CD4-positive, alpha-beta T cell treated with Interleukin-21 for 1 hour (primary cell): ENCODE measurements around the gene GARIN5A.

ENCODE experiments used
- DNase-seq: peaks from one replicate; pipeline ENCODE4 v3.0.0-alpha.2; 2020

GARIN5A gene

DNA sequence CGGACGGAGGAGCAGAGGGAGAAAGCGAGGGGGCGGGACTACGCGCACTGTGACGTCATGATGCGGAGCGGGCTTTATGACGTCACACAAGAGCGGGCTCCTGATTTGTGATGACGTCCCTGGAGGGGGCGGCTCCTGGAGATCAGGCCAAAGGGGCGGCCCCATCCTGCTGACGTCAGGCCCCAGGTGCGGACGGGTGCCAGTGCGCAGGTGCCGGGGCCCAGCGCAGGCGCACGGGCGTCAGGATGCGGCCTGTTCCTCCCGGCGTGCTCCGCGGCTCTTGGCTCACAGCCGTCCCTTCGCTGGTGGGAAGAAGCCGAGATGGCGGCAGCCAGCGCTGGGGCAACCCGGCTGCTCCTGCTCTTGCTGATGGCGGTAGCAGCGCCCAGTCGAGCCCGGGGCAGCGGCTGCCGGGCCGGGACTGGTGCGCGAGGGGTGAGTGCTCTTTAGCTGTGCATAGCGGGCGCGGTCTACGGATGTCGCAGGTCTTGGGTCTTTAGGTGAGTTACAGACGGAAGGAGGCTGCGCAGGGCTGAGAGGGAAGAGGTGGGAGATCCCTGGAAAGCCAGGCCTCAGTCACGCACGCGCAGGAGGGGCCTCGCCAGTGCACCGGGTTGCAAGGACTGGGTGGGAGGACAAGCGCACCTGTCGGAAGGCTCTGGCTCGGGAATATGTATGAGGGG is at the start of gene GARIN5A, which contains the start of gene EMC10:
GARIN5A (minus strand) TSS at position 625 of the 683 bp plus-strand sequence; CDS start at position 165, 460 bp downstream.
EMC10 (plus strand) TSS at position 284 of the 683 bp plus-strand sequence; CDS start at position 322, 38 bp downstream.
- peak; percentile 97 for DNase-seq

DNA sequence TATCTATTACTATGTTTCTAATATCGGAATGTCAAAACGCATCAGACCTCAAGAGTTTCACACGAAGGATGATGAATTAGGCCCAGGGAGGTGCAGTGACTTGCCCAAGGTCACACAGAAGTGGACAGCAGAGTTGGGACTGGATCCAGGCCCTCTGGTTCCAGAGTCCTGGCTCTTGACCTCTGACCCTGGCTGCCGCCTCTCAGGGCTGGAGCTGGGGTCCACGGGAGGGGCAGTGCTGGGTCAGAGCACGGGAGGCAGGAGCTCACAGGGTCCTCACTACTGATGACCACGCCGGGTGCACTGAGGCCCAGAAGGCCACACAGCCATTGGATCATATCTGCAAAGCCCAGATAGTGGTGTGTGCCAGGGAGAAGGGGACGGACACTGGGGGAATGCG is 46.2 kb upstream of the GARIN5A start:
- no peak for DNase-seq

DNA sequence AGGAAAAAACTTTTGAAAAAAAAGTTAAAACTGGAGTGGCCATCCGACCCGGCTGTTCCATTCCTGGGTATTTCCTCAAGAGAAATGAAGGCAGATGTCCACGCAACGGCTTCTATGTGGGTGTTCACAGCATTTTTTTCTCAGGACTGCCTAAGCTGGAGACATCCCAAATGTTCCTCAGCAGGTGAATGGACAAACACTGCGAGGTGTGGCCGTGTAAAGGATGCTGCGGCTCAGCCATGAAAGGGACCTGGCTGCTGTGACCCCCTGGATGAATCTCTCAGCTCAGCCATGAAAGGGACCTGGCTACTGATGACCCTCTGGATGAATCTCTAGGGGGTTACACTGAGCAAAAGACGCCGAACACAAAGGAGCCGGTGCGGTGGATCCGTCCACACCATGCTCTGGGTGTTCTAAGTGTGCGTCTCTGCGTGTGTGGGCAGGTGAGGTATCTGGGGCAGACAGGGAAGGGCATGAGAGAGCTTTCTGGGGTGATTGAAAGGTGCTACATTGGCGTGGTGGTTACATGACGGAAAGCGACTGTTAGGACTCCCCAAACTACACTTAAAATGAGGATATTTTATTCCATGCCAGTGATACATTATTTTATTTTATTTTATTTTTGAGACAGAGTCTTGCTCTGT is 44.3 kb upstream of the GARIN5A start:
- no peak for DNase-seq

DNA sequence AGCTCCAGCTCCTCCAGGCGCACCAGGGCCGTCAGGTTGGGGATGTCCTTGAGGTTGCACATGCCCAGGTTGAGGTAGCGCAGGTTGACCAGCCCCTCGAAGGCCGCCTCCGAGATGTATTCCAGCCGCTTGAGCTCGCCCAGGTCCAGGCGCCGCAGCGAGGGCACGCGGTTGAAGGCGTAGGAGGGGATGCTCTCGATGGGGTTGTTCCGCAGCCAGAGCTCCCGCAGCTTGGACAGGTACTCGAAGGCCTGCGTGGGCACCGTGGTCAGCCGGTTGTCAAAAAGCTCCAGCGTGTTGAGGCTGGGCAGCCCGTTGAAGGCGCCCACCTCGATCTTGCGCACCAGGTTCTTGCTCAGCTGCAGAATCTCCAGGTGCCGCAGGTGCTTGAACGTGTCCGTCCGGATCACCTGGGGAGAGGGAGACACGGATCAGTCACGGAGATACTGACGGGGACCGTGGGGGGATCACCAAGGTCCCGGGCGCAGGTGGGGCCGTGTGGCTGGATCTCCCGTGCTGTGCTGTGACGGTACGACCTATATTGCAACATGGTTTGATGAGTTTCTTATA is 42.4 kb upstream of the GARIN5A start:
- DNase-seq, result no peak

DNA sequence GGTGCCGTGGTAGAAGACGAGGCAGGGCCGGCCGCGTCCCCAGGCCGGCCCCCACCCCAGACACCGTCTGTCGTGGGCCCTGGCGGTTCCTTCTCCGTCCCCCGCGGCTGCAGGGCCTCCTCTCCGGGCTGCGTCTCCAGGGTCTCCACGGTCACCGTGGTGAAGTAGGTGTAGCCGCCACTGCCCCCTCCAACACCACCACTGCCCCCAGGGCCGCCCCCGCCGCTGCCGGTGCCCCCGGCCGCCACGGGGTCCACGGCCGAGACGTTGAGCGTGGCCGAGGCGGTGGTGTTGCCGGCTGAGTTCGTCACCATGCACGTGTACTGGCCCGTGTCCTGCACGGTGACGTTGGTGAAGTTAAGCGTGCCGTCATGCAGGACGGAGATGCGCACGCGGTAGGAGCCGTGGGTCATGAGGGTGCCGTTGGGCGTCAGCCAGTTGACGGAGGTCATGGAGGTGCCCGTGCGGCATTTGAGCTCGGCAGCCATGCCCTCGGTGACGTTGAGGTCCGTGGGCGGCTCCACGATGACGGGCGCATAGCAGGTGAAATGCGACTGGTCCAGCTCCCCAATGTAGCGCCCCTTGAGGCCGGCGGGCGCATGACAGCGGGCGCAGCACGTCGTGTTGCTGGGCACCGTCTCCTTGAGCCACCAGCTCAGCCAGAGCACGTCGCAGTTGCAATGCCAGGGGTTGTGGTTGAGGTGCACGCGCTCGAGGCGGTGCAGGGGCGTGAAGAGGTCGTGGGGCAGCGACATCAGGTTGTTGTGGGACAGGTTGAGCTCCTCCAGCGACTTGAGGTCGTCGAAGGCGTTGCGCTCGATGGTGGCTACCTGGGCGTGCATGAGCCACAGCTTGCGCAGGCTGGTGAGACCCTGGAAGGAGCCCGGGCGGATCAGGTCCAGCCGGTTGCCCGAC is 41.7 kb upstream of the GARIN5A start:
- DNase-seq, result no peak

DNA sequence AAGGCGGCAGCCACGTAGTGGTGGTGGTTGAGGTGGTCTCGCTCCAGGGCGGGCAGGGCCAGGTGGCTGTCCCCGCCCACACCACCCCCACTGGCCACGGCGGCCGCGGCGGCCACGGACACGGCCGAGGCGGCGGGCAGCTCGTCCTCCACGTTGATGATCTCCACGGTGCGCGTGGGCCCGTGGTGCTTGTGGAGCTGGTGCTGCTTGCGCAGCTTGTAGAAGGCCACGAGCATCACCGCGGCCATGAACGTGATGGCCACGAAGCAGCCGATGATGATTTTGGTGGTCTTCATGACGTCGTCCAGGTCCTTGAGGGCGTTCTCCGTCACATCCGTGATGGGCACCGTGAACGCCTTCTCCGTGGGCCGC is 41.0 kb upstream of the GARIN5A start:
- DNase-seq, result no peak

DNA sequence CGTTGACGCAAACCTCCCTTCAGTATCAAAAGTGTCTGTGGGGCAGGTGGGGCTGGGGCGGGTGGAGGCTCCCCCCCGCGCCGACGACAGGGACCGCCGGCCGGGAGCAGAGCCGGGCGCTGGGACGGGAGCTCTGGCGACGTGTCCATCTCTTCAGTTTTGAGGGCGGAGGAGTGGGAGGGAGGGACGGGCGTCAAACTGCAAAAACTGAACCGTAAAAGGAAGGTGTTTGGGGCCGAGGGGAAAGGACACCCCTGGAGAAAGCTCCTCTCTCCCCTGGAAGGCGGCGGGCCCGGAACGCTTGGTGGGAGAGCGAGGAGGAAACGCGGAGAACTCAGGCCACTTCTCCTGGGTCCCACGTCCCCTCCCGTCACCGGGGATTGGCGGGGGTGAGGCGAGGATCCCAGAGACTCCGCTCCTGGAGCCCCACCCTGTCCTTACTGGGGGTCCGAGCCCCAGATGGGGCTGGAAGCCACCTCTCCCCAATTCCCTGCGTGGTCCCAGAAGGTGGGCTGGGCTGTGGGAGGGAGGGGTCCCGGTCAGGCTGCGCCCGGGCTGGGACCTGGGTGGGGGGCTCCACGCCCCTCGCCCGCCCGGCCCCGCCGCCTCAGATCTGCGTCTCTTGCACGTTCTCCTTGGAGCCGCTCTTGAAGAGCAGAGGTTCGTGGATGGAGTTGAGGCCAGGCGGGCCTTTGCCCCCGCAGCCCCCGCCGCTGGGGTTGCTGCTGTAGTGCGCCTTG is 40.5 kb upstream of the GARIN5A start:
- no peak for DNase-seq

DNA sequence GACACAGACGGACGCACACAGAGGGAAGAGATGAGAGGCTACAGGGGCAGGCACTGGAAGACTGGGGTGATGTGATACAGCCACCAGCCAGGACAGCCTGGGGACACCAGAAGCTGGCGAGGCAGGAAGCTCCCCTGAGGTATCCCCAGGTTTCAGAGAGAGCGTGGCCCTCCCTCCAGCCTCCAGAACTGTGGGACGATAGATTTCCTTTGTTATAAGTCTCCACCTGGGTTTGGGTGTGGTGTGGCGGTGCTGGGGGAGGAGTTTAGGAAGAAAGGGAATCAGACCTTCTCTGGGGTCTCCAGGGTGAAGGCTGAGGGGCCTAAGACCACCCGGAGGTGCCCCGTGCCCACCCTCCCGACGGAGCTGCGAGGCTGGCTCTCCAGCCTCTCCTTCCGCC is 39.8 kb upstream of the GARIN5A start:
- DNase-seq, result no peak

DNA sequence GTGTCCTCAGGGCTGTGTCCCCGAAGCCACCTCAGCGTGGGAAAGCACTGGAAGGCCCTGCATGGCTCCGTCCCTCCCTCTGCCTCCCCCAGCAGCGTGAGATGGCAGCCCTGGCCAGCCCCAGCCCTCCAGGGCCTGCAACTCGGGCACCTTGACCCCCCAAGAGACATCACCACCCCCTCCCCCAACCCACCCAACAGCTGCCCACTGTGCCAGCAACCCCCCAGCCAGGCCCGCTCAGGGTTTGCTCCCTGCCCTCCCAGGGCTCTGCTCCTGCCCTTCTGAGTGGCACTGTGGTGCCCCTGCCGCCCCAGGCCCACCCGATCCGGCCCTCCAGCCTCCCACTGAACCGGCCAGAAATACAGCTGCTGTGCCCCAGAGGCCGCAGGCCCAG is 38.5 kb upstream of the GARIN5A start:
- no peak for DNase-seq

DNA sequence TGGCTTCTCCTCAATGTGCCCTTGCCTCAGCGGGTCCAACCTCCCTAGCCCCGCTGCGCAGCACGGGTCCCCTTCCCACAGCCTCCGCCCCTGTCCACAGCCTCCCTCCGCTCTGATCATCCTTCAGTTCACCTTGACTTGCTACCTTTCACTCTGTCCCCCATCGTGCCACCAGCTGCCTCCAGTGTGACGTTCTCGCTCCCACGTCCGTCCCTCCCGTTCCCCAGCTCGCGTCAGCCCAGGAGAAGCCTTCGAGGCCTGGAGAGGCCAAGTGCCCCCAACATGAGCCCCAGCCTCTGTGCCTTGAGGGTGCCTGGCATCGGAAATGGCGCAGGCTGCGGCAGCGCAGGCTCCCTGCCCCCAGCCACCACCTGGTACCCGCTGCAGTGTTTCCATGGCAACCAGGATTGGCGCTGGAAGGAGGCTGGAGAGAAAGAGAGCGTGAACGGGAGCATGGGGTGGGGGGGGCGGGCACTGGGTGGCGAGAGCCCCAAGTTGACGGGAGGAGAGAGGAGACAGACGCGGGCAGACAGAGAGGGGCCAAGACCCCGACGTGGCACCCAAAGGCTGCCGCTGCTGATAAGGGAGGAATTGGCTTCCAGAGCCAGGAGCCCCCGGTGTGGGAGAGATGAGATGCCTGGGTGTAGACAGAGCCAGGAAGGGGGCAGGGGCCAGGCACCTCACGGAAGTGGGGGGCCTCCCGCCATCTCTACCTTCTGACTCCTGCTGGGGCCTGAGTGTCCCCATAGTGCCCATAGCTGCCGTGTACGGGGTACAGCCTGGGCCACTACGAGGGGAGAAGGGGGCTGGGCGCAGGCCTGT is 37.9 kb upstream of the GARIN5A start:
- DNase-seq, result no peak

DNA sequence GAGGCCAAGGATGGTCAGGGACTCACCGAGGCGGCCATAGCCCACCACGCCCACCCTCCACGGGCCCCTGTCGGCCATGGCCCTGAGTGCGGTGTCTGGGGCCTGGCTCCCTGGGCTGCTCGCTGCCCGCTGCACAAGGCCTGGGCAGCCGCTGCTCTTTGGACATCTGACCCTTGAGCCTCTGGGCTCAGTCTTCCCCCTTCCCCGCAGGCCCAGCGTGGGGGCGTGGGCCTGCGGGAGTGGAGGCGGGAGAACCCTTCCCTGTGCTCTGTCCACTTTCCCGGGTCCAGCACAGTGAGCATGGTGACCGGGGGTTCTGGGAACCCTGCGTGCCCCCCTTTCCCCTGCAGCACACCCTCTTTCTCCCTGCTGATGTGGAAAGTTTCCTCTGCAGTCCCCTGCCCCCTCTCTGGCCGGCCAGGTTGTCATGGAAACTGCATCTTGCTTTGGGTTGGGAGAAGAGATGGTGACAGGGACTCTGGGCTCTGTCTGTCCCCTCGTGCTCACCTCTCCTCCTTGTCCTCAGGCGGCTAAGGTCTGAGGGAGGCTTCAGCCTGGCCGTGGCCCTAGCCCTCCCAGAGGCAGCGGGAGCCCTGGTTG is 37.2 kb upstream of the GARIN5A start, which contains the start of gene ASPDH:
ASPDH (minus strand) TSS at position 168 of the 600 bp plus-strand sequence; CDS start at position 78, 90 bp downstream.
- no peak for DNase-seq

DNA sequence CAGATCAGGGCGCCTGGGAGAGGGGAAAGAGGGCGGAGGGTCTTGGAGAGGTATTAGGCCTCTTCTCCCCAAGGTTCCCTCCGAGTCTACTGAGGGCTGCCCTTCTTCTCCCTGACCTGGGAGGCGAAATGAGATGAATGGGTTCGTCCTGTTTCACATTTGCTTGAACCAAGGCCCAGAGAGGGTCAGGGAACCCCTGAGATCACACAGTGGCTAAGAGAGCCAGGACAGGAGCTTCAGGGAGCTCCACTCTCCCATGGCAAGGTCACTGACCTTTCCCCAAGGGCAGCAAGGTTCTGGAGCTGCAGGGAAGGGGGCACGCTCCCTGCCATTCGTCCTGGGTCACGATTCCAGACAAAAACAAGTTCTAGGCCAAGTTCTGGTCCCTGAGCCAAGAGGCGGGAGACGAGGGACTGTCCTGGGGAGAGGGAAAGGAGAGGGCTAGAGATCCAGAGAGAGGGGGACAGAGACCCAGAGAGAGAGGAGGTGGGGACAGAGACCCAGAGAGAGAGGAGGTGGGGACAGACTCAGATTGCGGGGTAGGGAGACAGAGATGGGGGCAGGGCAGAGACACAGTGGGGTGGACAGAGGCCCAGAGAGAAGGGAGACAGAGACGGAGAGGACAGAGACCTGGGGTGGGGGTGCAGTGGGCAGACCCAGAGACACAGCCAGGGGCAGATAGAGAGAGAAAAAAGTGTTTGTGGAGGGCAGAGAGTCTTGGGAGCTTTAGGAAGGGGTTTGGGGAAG is 36.5 kb upstream of the GARIN5A start:
- DNase-seq, result no peak

DNA sequence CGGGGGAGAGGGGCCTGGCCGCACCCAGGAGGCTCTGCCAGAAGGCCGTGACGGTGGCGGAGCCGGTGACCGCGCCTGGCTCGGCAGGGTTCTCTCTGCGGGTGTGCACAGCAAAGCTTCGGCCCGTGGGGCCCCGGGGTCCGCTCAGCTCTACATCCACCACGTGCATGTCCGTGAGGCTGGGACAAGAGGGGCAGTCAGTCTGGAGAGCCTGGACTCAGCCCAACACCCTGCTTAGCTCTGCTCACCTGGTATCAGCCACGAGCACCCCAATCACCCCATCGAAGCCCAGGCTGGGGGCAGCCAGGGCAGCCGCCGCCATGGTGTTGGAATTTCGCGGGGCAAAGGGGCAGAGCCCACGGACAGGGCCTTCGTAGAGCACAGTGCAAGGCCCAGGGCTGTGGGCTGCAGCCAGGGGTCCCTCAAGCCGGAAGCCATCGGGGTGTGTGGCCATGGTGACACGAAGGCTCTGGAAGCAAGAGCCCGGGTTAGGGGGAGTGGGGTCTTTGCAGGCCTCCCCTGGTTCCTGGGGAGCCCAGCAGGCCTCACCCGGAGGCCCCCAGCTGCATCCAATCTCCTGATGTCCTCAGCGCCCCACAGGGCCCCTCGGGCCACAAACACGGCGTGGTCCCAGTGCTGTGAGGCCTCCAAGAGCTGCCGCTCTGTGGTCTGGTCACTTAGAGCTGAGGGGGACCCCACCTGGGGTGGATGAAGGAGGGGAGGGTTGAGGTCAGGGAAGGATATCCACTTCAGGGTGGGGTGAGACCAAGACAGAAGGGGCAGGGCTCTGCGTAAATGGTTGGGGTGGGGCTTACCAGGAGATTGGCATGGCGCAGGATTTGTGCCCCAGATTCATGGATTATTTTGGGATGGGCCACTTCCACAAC is 35.7 kb upstream of the GARIN5A start:
- no peak for DNase-seq

DNA sequence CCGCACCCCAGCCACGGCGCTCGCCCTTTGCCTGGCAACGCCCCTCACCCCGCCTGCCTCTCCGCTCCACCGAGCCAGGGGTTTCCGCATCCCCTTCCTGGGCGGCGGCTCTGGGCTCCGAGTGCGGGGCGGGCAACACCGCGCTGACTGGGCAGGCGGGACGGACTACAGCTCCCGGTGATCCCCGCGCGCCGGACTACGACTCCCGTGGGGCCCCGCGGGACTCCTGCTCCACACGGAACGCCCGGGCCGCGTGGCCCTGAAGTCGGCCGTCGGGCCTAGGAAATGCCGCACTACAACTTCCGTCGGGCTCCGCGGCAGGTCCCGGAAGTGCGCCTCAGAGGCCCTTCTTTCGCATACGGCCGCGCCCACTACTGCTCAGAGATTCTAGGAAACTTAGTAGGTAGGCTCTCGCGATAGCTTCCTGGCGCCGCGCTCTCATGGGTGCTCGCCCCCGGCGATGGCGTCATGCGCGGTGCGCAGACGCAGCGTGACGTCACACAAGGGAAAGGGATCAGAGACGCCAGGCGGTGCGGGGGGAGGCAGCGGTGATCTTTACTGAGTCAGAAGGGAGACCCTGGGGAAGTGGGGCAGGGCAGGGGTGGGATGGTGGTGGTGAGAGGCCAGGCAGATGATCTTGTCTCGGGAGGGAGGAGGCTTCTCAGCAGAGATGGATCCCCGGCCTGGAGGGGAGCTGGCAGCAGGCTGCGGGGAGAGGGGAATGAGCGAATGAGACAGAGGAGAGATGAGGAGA is 34.6 kb upstream of the GARIN5A start, which contains the start of gene JOSD2:
JOSD2 (minus strand) TSS at position 123 of the 754 bp plus-strand sequence. CDS start 760 bp downstream, outside the sequence.
- DNase-seq, result peak; percentile 99

DNA sequence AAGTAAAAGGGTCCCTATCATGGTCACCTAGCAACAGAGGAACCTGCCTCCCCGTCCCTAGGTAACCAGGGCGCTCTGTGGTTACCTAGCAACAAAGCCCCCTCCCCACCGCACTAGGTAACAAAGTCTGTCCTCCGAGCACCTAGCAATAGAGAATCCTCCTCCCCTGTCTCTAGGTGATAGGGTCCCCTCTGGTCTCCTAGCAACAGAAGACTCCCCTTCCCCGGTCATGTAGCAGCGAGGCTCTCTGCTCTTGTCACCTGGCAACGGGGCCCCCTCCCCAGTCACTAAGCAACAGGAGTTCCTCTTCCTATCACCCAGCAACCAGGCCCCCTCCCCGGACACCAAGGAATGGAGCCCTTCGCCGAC is 34.0 kb upstream of the GARIN5A start:
- no peak for DNase-seq

DNA sequence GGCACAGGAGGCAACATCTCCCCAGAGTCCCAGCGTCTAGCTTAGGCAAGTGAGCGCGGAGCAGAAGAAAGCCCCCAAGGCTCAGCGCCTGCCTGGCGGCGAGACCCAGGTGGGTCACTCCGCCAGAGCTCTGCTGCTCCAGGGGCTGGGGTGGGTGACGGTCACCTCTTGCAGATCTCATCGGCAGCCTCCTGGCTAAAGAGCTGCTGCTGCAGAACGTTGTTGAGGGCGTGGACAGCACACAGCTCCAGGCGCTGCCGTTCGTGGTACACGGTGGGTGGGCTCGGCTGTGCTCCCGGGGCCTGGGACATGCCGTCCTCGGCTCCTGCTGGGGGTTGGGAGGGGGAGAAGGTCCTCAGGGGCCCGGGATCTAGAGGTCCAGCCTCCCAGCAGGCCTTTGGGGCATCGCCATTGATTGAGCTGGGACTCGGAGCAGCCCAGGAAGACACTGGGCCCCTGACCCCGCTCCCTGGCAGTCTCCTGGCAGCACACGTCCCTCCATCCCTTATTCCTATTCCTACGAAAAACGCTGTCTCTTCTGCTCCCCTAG is 33.5 kb upstream of the GARIN5A start:
- no peak for DNase-seq

DNA sequence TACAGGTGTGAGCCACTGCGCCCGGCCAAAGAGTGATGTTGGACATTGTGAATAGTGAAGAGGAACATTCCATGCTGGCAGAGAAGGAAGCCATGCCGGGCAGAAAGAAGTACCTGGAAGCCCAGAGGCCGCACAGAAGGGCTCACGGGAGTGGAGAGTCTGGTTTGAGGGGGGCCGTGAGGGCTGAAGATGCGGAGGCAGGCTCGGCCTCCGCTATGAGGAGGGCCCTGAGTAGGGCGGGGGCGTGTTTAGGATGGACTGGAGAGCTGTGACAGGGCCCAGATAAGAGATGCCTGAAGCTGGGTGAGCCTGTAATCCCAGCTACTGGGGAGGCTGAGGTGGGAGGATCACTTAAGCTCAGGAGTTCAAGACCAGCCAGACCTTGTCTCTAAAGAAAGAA is 32.7 kb upstream of the GARIN5A start:
- DNase-seq, result no peak

DNA sequence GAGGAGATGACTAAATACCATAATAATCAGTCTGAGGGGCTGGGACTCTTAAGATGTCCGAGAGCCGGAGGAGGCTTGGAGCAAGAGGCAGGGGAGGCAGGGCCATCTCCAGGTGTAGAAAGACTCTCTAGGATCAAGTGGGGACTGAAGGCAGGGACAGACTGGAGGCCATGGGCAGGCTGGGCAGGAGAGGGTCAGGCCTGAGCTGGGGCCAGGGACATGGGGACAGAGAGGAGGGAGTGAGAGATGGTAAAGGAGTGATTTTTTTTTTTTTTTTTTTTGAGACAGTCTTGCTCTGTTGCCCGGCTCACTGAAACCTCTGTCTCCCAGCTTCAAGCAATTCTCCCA is 32.2 kb upstream of the GARIN5A start:
- no peak for DNase-seq
